Karpas-422 (cell line): ENCODE measurements around the gene ZBTB7B. TPM values are rescaled to one million over a fixed set of nuclear protein-coding genes. Genes with fewer than 3 reads are reported as not detected.
A peak's percentile ranks its signal among the peaks of the same experiment; 100 is the strongest.

ENCODE experiments used
- DNase-seq: peaks from one replicate; pipeline ENCODE4 v3.0.0-alpha.2; 2015
- H2AFZ ChIP-seq: fragments of 200-600 bp; sonication (generic); 2 replicates; pipeline ENCODE4 v1.6.1; 2014; ENCODE audit warnings: antibody characterized with exemption, low read length, mixed read lengths
- H3K27ac ChIP-seq: fragments of 200-600 bp; sonication (generic); 2 replicates; pipeline ENCODE4 v1.5.1; 2014; ENCODE audit warnings: mild to moderate bottlenecking, low read length, moderate library complexity
- H3K27me3 ChIP-seq: fragments of 200-600 bp; sonication (generic); 2 replicates; pipeline ENCODE4 v1.6.1; 2014; ENCODE audit warnings: low read length, mixed read lengths
- H3K36me3 ChIP-seq: fragments of 200-600 bp; sonication (generic); 2 replicates; pipeline ENCODE4 v1.6.1; 2014; ENCODE audit warnings: low read length, mixed read lengths; ENCODE audit not compliant: insufficient read depth
- H3K4me1 ChIP-seq: fragments of 200-600 bp; sonication (generic); 2 replicates; pipeline ENCODE4 v1.6.1; 2014; ENCODE audit warnings: mild to moderate bottlenecking, low read length, mixed read lengths
- H3K4me2 ChIP-seq: fragments of 200-600 bp; sonication (generic); 2 replicates; pipeline ENCODE4 v1.6.1; 2014; ENCODE audit warnings: low read length, low read depth, mild to moderate bottlenecking; ENCODE audit not compliant: poor library complexity, severe bottlenecking
- H3K4me3 ChIP-seq: fragments of 200-600 bp; sonication (generic); 2 replicates; pipeline ENCODE4 v1.5.1; 2014; ENCODE audit warnings: mild to moderate bottlenecking, antibody characterized with exemption, low read length, mixed read lengths
- H3K79me2 ChIP-seq: fragments of 200-600 bp; sonication (generic); 2 replicates; pipeline ENCODE4 v1.6.1; 2014; ENCODE audit warnings: mild to moderate bottlenecking, low read length, mixed read lengths
- H3K9ac ChIP-seq: fragments of 200-600 bp; sonication (generic); 2 replicates; pipeline ENCODE4 v1.6.0; 2014; ENCODE audit warnings: low read length
- H3K9me2 ChIP-seq: fragments of 200-600 bp; sonication (generic), shearing (Covaris generic); replicated peaks from 2 replicates; pipeline ENCODE4 v1.6.0; 2014; ENCODE audit warnings: mild to moderate bottlenecking, low read length, moderate library complexity; ENCODE audit not compliant: insufficient read depth
- H3K9me3 ChIP-seq: fragments of 300-700, 200-600 bp; sonication (generic); 2 replicates; pipeline ENCODE4 v1.6.1; 2014; ENCODE audit warnings: low read length, mixed read lengths
- H4K20me1 ChIP-seq: fragments of 200-600 bp; sonication (generic); 2 replicates; pipeline ENCODE4 v1.6.1; 2014; ENCODE audit warnings: mild to moderate bottlenecking, antibody characterized with exemption, low read length, low read depth; ENCODE audit not compliant: insufficient read depth
- total RNA-seq: library from RNA; depleted of rRNA; stranded (reverse); fragments of >200 nt; shearing (Covaris generic); gene quantifications from 2 replicates; pipeline ENCODE4 v1.2.3, GENCODE V29; 2014; ENCODE audit warnings: low replicate concordance

Gene ZBTB7B
- total RNA-seq, 1 experiment from 2014 or later, result 17.1 TPM

DNA sequence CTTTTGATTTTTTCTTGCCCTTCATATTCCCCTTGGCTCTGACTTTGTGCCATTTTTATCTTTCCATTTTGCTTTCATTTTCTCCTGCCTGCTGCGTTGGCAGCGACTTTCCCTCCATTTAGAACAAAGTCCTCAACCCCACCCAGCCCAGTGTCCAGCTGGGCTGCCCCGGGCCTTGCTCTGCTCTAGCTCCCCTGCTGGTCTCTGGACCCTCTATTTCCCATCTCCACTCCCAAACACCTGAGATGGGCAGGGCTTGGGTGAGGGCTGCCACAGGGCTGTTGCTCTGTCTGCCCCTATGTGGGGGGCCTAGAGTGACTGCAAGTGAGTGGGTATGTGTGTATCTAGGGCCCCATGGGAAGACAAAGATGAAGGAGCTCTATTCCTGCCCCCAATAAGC, 41.2 kb downstream of the ZBTB7B start:
- no peaks in the 10 kb centered on the region for H3K36me3 ChIP-seq
- H4K20me1 ChIP-seq, result no peaks in the 10 kb centered on the region
- no peaks in the 10 kb centered on the region for H3K9me2 ChIP-seq
- no peaks in the 10 kb centered on the region for H3K79me2 ChIP-seq
- no peak overlapping the region for H3K4me2 ChIP-seq
- no peaks in the 10 kb centered on the region for H3K4me1 ChIP-seq
- no peak overlapping the region for H3K27ac ChIP-seq
- no peak overlapping the region for H3K4me3 ChIP-seq
- no peaks in the 10 kb centered on the region for H3K9me3 ChIP-seq
- no peak for DNase-seq
- no peak overlapping the region for H3K9ac ChIP-seq
- no peaks in the 10 kb centered on the region for H3K27me3 ChIP-seq
- no peak overlapping the region for H2AFZ ChIP-seq

DNA sequence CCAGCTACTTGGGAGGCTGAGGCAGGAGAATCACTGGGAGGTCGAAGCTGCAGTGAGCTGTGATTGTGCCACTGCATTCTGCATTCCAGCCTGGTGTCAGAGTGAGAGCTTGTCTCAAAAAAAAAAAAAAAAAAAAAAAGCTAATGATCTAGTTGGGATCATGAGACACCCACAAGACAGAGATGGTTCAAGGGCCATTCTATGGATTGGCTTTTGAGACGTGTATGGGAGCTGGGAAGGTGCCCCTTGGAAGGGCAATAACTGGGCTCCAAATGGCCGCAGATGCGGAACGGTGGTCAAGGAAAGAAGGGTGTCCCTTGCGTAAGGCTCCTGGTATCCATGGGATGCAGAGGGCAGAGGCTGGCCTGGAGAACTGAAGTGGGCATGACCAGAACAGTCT, 41.8 kb downstream of the ZBTB7B start:
- H3K4me3 ChIP-seq, result no peak overlapping the region
- no peak overlapping the region for H3K27ac ChIP-seq
- H4K20me1 ChIP-seq, result no peaks in the 10 kb centered on the region
- no peaks in the 10 kb centered on the region for H3K4me1 ChIP-seq
- no peaks in the 10 kb centered on the region for H3K27me3 ChIP-seq
- H3K9ac ChIP-seq, result no peak overlapping the region
- no peaks in the 10 kb centered on the region for H3K9me3 ChIP-seq
- no peak for DNase-seq
- no peak overlapping the region for H2AFZ ChIP-seq
- H3K79me2 ChIP-seq, result no peaks in the 10 kb centered on the region
- H3K4me2 ChIP-seq, result no peak overlapping the region
- H3K9me2 ChIP-seq, result no peaks in the 10 kb centered on the region
- no peaks in the 10 kb centered on the region for H3K36me3 ChIP-seq

DNA sequence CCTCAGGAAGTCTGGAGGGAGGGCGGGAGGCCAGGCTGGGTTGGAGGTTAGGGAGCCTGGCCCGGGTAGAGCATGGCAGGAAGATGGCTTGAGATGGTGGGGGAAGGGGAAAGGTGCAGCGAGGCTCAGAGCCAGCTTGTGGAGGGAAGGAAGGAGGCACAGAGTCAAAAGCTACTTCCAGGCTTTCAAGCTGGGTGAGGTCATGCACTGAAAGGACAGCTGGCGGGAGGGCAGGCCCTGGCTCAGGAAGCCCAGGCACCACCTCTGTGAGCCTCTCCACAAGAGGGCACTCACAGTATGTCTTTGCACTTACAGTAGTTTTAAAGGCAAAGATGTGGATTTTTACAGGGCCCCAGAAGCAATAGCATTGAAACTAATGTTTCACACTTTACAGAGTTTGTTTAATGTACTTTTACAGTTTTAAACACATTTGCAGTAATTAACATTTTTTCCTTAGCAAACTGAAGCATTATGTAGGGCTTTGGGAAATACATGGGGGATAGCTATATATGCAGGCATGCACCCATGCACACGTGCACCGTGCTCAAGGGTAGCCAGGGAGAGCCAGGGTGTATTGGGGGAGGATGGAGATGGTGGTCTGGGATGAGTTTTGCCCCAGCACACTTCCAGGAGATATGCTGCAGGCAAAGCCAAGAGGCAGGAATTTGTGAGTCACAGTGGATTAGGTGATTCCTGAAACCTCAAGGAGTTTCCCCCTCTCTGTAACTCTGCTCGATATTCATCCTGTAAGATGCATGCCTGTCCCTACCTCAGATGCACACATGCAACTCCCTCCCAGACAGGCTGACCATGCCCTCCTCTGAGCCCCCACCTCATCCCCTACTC, 42.4 kb downstream of the ZBTB7B start:
- Histone ChIP-seq H4K20me1 (no peaks in the 10 kb centered on the region), H3K36me3 (no peaks in the 10 kb centered on the region), H3K4me3 (no peak overlapping the region), H3K9me2 (no peaks in the 10 kb centered on the region), H3K27me3 (no peaks in the 10 kb centered on the region), H3K9ac (no peak overlapping the region), H3K9me3 (no peaks in the 10 kb centered on the region), H2AFZ (no peak overlapping the region), H3K79me2 (no peaks in the 10 kb centered on the region), H3K4me2 (no peak overlapping the region), H3K4me1 (peaks cover 4% of the 10 kb centered on the region), H3K27ac (no peak overlapping the region)
- DNase-seq, result peak; percentile 88

DNA sequence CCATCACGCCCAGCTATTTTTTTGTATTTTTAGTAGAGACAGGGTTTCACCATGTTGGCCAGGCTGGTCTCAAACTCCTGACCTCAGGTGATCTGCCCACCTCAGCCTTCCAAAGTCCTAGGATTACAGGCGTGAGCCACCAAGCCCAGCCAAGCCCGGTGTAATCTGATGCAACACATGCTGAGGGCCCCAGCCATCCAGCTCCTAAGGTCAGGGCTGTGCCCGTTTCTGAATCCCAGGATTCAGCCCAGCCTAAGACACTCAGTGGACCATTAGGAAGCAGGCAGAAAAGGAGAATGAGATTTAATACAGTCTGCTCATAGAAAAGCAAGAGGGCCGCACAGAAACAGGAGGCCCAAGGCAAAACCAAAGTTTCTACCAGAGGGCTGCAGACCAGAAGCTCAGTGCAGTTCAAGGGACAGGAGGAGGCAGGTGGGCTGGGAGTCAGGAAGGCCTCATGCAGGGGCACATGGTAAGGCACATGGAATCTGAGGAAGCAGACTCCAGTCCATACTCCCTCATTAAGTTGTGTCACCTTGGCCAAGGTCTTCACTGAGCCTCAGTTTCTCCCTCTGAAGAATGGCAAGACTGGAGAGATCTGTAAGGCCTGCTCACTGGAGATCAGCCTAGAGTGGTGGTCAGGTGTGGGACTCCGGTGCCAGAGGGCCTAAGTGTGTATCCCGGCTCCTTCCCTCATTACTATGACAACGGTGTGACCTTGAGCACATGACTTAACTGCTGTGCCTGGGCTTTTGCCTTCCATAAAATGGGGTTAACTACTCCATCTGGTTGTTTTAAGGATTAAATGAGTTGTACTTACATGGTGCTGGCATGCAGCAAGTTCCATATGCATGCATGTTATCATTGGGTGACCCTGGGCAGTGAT, 46.1 kb downstream of the ZBTB7B start:
- H2AFZ ChIP-seq, result no peak overlapping the region
- no peak overlapping the region for H3K4me3 ChIP-seq
- H3K79me2 ChIP-seq, result peaks cover 24% of the 10 kb centered on the region
- H3K9me2 ChIP-seq, result no peaks in the 10 kb centered on the region
- no peaks in the 10 kb centered on the region for H3K27me3 ChIP-seq
- H3K27ac ChIP-seq, result no peak overlapping the region
- no peak overlapping the region for H3K4me2 ChIP-seq
- peaks cover 26% of the 10 kb centered on the region for H3K4me1 ChIP-seq
- H3K36me3 ChIP-seq, result no peaks in the 10 kb centered on the region
- no peaks in the 10 kb centered on the region for H4K20me1 ChIP-seq
- H3K9me3 ChIP-seq, result no peaks in the 10 kb centered on the region
- no peak for DNase-seq
- no peak overlapping the region for H3K9ac ChIP-seq

DNA sequence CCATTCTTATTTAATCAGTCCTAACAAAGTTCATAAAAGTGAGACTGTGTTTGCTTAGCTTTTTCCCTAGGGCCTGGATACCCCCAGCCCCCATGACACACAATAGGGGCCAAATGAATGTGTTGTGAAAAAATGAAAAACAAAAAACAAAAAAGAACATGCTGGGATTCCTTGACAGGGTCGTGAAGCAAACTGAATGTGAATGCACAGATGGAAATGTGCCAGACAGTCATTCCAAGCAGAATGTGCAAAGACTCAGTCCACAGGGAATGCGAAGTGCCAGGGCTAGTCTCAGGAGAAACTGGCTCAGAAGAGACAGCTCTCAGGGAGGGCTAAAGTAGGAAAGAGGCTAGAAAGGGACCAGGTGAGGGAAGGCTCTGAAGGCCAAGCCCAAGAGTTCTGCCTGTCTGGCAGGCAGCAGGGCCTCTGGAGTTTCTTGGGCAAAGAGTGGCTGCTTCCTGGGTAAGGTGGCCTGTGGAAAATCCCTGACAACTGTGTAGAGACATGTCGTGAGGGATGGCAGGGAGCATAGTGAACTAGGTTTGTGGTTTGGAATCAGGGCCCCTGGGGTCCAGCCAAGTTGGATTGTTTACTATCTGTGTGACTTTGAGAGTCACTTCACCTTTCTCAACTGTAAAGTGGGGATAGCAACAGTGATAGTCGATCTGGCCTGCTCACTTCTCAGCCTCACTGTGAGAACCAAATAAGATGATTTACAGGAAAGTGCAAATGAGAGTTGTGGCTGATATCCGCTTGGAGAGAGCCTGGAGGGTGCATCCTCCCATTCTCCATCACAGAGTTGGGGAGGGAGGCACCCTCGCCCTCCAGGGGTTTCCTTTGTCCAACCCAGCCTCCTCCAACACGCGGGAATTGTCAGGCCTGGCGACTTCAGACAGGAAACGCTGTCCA, 47.3 kb downstream of the ZBTB7B start:
- Histone ChIP-seq H3K4me1 (peaks cover 26% of the 10 kb centered on the region), H3K9ac (peak overlapping the region; percentile 75), H3K36me3 (0 out of 2 replicates have a peak, but pooled peaks cover 3% of the 10 kb centered on the region), H3K9me2 (no peaks in the 10 kb centered on the region), H3K4me2 (peak overlapping the region; percentile 89), H3K79me2 (peaks cover 24% of the 10 kb centered on the region), H2AFZ (no peak overlapping the region; the same call in 1 of the 2 replicates), H3K9me3 (no peaks in the 10 kb centered on the region), H3K4me3 (peak overlapping the region; percentile 100), H4K20me1 (no peaks in the 10 kb centered on the region), H3K27ac (no peak overlapping the region; the same call in 1 of the 2 replicates), H3K27me3 (no peaks in the 10 kb centered on the region)
- DNase-seq, result peak; percentile 42

DNA sequence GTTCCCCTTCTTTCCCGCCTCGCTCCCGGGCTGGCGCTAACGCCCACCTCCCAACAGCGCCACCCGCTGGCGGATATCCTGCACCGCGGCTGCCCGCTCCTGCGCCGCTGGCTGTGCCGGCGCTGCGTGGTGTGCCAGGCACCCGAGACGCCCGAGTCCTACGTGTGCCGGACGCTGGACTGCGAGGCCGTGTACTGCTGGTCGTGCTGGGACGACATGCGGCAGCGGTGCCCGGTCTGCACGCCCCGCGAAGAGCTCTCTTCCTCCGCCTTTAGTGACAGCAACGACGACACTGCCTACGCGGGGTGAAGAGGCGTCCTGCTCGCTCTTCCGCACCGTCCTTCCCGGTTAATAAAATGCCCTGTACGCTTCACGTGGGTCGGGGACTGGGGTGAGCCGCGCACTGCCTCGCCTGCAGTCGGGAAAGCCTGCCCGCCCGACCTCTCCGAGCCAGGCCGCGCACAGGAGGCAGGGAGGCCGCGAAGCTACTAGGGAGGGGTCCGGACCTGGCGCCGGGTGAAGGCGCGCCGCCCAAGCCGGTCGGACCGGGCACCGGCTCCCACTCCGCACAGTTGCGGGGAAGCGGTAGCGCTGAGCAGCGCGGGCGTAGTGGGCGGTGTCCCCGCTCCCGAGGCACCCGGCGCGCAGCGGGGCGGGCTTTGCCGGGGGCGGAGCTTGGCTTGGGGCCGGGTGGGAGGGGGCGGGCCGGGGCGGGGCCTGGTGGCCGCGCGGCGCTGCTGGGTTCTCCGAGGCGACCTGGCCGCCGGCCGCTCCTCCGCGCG, 48.1 kb downstream of the ZBTB7B start, which contains the start of gene ADAM15:
Gene ADAM15, plus strand, starts transcription at position 757 of the 782 bp plus-strand sequence. CDS start 71 bp downstream, outside the sequence.
- peak within 1 kb of the TSS; percentile 92 for H2AFZ ChIP-seq
- no peaks in the 10 kb centered on the region for H3K27me3 ChIP-seq
- no peaks in the 10 kb centered on the region for H4K20me1 ChIP-seq
- peak within 1 kb of the TSS; percentile 100 for H3K4me3 ChIP-seq
- no peaks in the 10 kb centered on the region for H3K9me2 ChIP-seq
- peaks cover 24% of the 10 kb centered on the region for H3K79me2 ChIP-seq
- 0 out of 2 replicates have a peak, but pooled peaks cover 3% of the 10 kb centered on the region for H3K36me3 ChIP-seq
- H3K4me1 ChIP-seq, result peaks cover 26% of the 10 kb centered on the region
- H3K27ac ChIP-seq, result peak within 1 kb of the TSS; percentile 38
- H3K4me2 ChIP-seq, result peak within 1 kb of the TSS; percentile 91
- H3K9ac ChIP-seq, result peak within 1 kb of the TSS; percentile 98
- DNase-seq, result peak; percentile 94
- no peaks in the 10 kb centered on the region for H3K9me3 ChIP-seq

DNA sequence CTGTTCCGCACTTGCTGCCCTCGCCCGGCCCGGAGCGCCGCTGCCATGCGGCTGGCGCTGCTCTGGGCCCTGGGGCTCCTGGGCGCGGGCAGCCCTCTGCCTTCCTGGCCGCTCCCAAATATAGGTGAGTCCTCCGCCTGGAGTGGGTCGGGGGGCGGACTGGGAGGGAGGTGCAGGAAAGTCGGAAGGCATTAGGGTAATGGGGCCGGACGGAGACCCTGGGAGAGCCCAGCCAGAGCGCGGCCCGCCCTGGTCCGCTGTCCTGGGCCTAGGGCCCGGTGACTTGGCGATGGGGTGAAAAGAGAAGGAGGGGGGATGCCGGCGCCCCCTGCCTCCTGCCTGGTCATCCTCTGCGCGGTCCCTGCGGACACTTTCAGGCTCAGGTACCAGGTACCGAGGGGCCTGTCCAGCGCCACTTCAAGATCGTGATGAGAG, 48.8 kb downstream of the ZBTB7B start:
- no peak for DNase-seq
- Histone ChIP-seq H3K27ac (peak overlapping the region; percentile 37), H3K36me3 (0 out of 2 replicates have a peak, but pooled peaks cover 3% of the 10 kb centered on the region), H3K9ac (peak overlapping the region; percentile 98), H2AFZ (peak overlapping the region; percentile 74), H3K27me3 (no peaks in the 10 kb centered on the region), H3K4me1 (peaks cover 26% of the 10 kb centered on the region), H3K4me2 (peak overlapping the region; percentile 91), H3K79me2 (peaks cover 24% of the 10 kb centered on the region), H3K9me2 (no peaks in the 10 kb centered on the region), H3K9me3 (no peaks in the 10 kb centered on the region), H4K20me1 (no peaks in the 10 kb centered on the region), H3K4me3 (peak overlapping the region; percentile 100)
